ENCODE results near the gene HMGN3. TPM values are rescaled to one million over a fixed set of nuclear protein-coding genes. Genes with fewer than 3 reads are reported as not detected.

Gene HMGN3
- total RNA-seq, result 42.7 and 56.5 TPM in 2 replicates

GRCh38 chr6:79234150-79235022 is at the start of gene HMGN3:
Gene HMGN3, minus strand, starts transcription at chr6:79234682.

Other genes with a start within 250 kb of the HMGN3 start
- 6.6 and 11.5 TPM in 2 replicates for gene PHIP, start 156.4 kb downstream of the HMGN3 start, total RNA-seq

Measured in myometrial cell (primary cell).